Activated T-cell treated with anti-CD3 and anti-CD28 coated beads, Interleukin-2, amount 50 U/mL, for 72 hours (primary cell): ENCODE measurements around the gene DYNC1H1. TPM values are rescaled to one million over a fixed set of nuclear protein-coding genes. Genes with fewer than 3 reads are reported as not detected.
A peak's percentile ranks its signal among the peaks of the same experiment; 100 is the strongest.

Experiments
- ATAC-seq, 2 donors: fragments of 150-1000 bp; cut with Tn5 transposase; replicated peaks in 1 of 2; 2 replicates each; pipeline ENCODE4 v1.10.0; 2021; ENCODE audit warnings: moderate library complexity in 2 of 2, mild to moderate bottlenecking in 1 of 2
- DNase-seq, 2 donors: peaks; one replicate each; pipeline ENCODE4 v3.0.0; 2021 to 2022; ENCODE audit warnings: mixed read lengths in 1 of 2
- H3K27ac Mint-ChIP-seq: one replicate; pipeline ENCODE4 v1.8.0; 2022; ENCODE audit warnings: mild to moderate bottlenecking, moderate library complexity, mixed read lengths
- H3K27me3 Mint-ChIP-seq: one replicate; pipeline ENCODE4 v1.8.0; 2022; ENCODE audit warnings: low read depth, mixed read lengths
- H3K36me3 Mint-ChIP-seq, 2 donors: one replicate each; pipeline ENCODE4 v1.8.0; 2022; ENCODE audit warnings: mixed read lengths in 2 of 2, mild to moderate bottlenecking in 1 of 2; ENCODE audit not compliant: insufficient read depth in 2 of 2
- H3K4me1 Mint-ChIP-seq: one replicate; pipeline ENCODE4 v1.8.0; 2022; ENCODE audit warnings: low read depth, mixed read lengths
- H3K4me3 Mint-ChIP-seq, 2 donors: one replicate each; pipeline ENCODE4 v1.8.0; 2022; ENCODE audit warnings: mild to moderate bottlenecking in 2 of 2, mixed read lengths in 2 of 2, moderate library complexity in 2 of 2
- H3K9me3 Mint-ChIP-seq, 2 donors: one replicate each; pipeline ENCODE4 v1.8.0; 2022; ENCODE audit warnings: mixed read lengths in 2 of 2
- total RNA-seq, 2 donors: library from RNA; stranded (reverse); gene quantifications; one replicate each; pipeline ENCODE4 v1.2.3, GENCODE V29; 2022

DYNC1H1 gene
- total RNA-seq, 2 donors from 2014 or later, result 300 to 335 TPM

- peaks cover 16 to 51% of the 10 kb centered on the region in 2 donors for H3K36me3 Mint-ChIP-seq
- no peaks in the 10 kb centered on the region for H3K27me3 Mint-ChIP-seq
- peak; percentile 92 to 96 for ATAC-seq
- H3K4me3 Mint-ChIP-seq, result peak overlapping the region; percentile 73 to 77
- DNase-seq, result peak; percentile 69 to 82
- H3K4me1 Mint-ChIP-seq, result peaks cover 34% of the 10 kb centered on the region
- H3K9me3 Mint-ChIP-seq, result no peaks in the 10 kb centered on the region
- peak overlapping the region; percentile 87 for H3K27ac Mint-ChIP-seq
These were observed 55.9 kb downstream of the DYNC1H1 start for GRCh38 chr14:102020058-102020971.

GRCh38 chr14:102026934-102027333 lies 62.6 kb downstream of the DYNC1H1 start:
- no peak for DNase-seq
- Mint-ChIP-seq H3K9me3 (no peaks in the 10 kb centered on the region), H3K27me3 (no peaks in the 10 kb centered on the region), H3K27ac (peak overlapping the region; percentile 67), H3K36me3 (peaks cover 28 to 43% of the 10 kb centered on the region in 2 donors), H3K4me1 (no peaks in the 10 kb centered on the region), H3K4me3 (no peak overlapping the region)
- ATAC-seq, result no peak

- H3K9me3 Mint-ChIP-seq, result no peaks in the 10 kb centered on the region
- ATAC-seq, result no peak
- H3K27me3 Mint-ChIP-seq, result no peaks in the 10 kb centered on the region
- no peak overlapping the region for H3K4me3 Mint-ChIP-seq
- peaks cover 27 to 48% of the 10 kb centered on the region in 2 donors for H3K36me3 Mint-ChIP-seq
- H3K4me1 Mint-ChIP-seq, result no peaks in the 10 kb centered on the region
- DNase-seq, result no peak
- no peak overlapping the region for H3K27ac Mint-ChIP-seq
These were observed 63.6 kb downstream of the DYNC1H1 start for GRCh38 chr14:102027951-102028350.

GRCh38 chr14:102028733-102029132 lies 64.4 kb downstream of the DYNC1H1 start:
- H3K4me3 Mint-ChIP-seq, result no peak overlapping the region
- H3K36me3 Mint-ChIP-seq, result peaks cover 28 to 53% of the 10 kb centered on the region in 2 donors
- H3K27ac Mint-ChIP-seq, result peak overlapping the region; percentile 76
- H3K27me3 Mint-ChIP-seq, result no peaks in the 10 kb centered on the region
- H3K4me1 Mint-ChIP-seq, result no peaks in the 10 kb centered on the region
- no peaks in the 10 kb centered on the region for H3K9me3 Mint-ChIP-seq
- DNase-seq (no peak), ATAC-seq (no peak)

GRCh38 chr14:102029956-102030355 lies 65.6 kb downstream of the DYNC1H1 start:
- H3K4me1 Mint-ChIP-seq, result no peaks in the 10 kb centered on the region
- ATAC-seq (no peak), DNase-seq (no peak)
- no peak overlapping the region for H3K4me3 Mint-ChIP-seq
- H3K9me3 Mint-ChIP-seq, result no peaks in the 10 kb centered on the region
- H3K27ac Mint-ChIP-seq, result peak overlapping the region; percentile 76
- no peaks in the 10 kb centered on the region for H3K27me3 Mint-ChIP-seq
- peaks cover 36 to 52% of the 10 kb centered on the region in 2 donors for H3K36me3 Mint-ChIP-seq

GRCh38 chr14:102033241-102033640 lies 68.9 kb downstream of the DYNC1H1 start:
- peaks cover 28 to 38% of the 10 kb centered on the region in 2 donors for H3K36me3 Mint-ChIP-seq
- DNase-seq (no peak), ATAC-seq (no peak)
- no peaks in the 10 kb centered on the region for H3K27me3 Mint-ChIP-seq
- no peak overlapping the region for H3K4me3 Mint-ChIP-seq
- peak overlapping the region; percentile 15 for H3K27ac Mint-ChIP-seq
- no peaks in the 10 kb centered on the region for H3K4me1 Mint-ChIP-seq
- no peaks in the 10 kb centered on the region for H3K9me3 Mint-ChIP-seq

- Mint-ChIP-seq H3K27ac (no peak overlapping the region), H3K27me3 (no peaks in the 10 kb centered on the region), H3K4me3 (no peak overlapping the region), H3K4me1 (no peaks in the 10 kb centered on the region), H3K36me3 (peaks cover 25 to 35% of the 10 kb centered on the region in 2 donors), H3K9me3 (no peaks in the 10 kb centered on the region)
- no peak for DNase-seq
- ATAC-seq, result no peak
These were observed 69.9 kb downstream of the DYNC1H1 start for GRCh38 chr14:102034301-102034700.

GRCh38 chr14:102035914-102036313 lies 71.5 kb downstream of the DYNC1H1 start:
- Mint-ChIP-seq H3K27ac (no peak overlapping the region), H3K27me3 (no peaks in the 10 kb centered on the region), H3K4me3 (no peak overlapping the region), H3K9me3 (no peaks in the 10 kb centered on the region), H3K36me3 (peaks cover 19 to 34% of the 10 kb centered on the region in 2 donors), H3K4me1 (no peaks in the 10 kb centered on the region)
- ATAC-seq (no peak), DNase-seq (no peak)

- no peaks in the 10 kb centered on the region for H3K27me3 Mint-ChIP-seq
- no peaks in the 10 kb centered on the region for H3K9me3 Mint-ChIP-seq
- H3K27ac Mint-ChIP-seq, result no peak overlapping the region
- no peak for ATAC-seq
- DNase-seq, result no peak
- no peaks in the 10 kb centered on the region for H3K4me1 Mint-ChIP-seq
- no peak overlapping the region for H3K4me3 Mint-ChIP-seq
- H3K36me3 Mint-ChIP-seq, result peaks cover 16 to 37% of the 10 kb centered on the region in 2 donors
These were observed 73.3 kb downstream of the DYNC1H1 start for GRCh38 chr14:102037686-102038085.

GRCh38 chr14:102039157-102039556 lies 74.8 kb downstream of the DYNC1H1 start:
- no peak overlapping the region for H3K4me3 Mint-ChIP-seq
- no peak for DNase-seq
- no peak for ATAC-seq
- H3K4me1 Mint-ChIP-seq, result no peaks in the 10 kb centered on the region
- H3K9me3 Mint-ChIP-seq, result no peaks in the 10 kb centered on the region
- H3K27ac Mint-ChIP-seq, result no peak overlapping the region
- no peaks in the 10 kb centered on the region for H3K27me3 Mint-ChIP-seq
- H3K36me3 Mint-ChIP-seq, result peaks cover 12 to 32% of the 10 kb centered on the region in 2 donors

GRCh38 chr14:102040153-102040552 lies 75.8 kb downstream of the DYNC1H1 start:
- H3K36me3 Mint-ChIP-seq, result peaks cover 8 to 30% of the 10 kb centered on the region in 2 donors
- no peak overlapping the region for H3K4me3 Mint-ChIP-seq
- no peaks in the 10 kb centered on the region for H3K9me3 Mint-ChIP-seq
- DNase-seq (no peak), ATAC-seq (no peak)
- H3K27me3 Mint-ChIP-seq, result no peaks in the 10 kb centered on the region
- no peaks in the 10 kb centered on the region for H3K4me1 Mint-ChIP-seq
- H3K27ac Mint-ChIP-seq, result no peak overlapping the region

GRCh38 chr14:102042699-102043098 lies 78.3 kb downstream of the DYNC1H1 start:
- Mint-ChIP-seq H3K9me3 (no peaks in the 10 kb centered on the region), H3K4me3 (no peak overlapping the region), H3K36me3 (peaks cover 8 to 34% of the 10 kb centered on the region in 2 donors), H3K27me3 (no peaks in the 10 kb centered on the region), H3K27ac (no peak overlapping the region), H3K4me1 (no peaks in the 10 kb centered on the region)
- DNase-seq (no peak), ATAC-seq (no peak)

GRCh38 chr14:102043251-102044025 lies 79.1 kb downstream of the DYNC1H1 start:
- no peak for ATAC-seq
- DNase-seq, result no peak
- Mint-ChIP-seq H3K4me1 (no peaks in the 10 kb centered on the region), H3K4me3 (no peak overlapping the region), H3K27me3 (no peaks in the 10 kb centered on the region), H3K36me3 (peaks cover 6 to 34% of the 10 kb centered on the region in 2 donors), H3K9me3 (no peaks in the 10 kb centered on the region), H3K27ac (no peak overlapping the region)
